B cell (primary cell): Measurements from ENCODE around the gene AOC1. TPM values are rescaled to one million over a fixed set of nuclear protein-coding genes. Genes with fewer than 3 reads are reported as not detected.

ENCODE experiments used
- ATAC-seq: fragments of 200-7000 bp; cut with Tn5 transposase; one replicate; pipeline ENCODE4 v1.10.0; 2021; ENCODE audit warnings: low read depth, mild to moderate bottlenecking, moderate number of reproducible peaks, moderate library complexity
- CTCF ChIA-PET: fragments of 350-600 bp; sonication (Branson Sonifier 250); formaldehyde crosslinking; loops from one replicate; lab custom pipeline; 2021; ENCODE audit warnings: antibody characterized with exemption, inconsistent platforms; lab: Charles Lee
- POLR2A ChIA-PET: fragments of 350-600 bp; sonication (Branson Sonifier 250); formaldehyde crosslinking; loops from one replicate; lab custom pipeline; 2021; ENCODE audit warnings: antibody characterized with exemption; lab: Charles Lee
- DNase-seq: peaks from one replicate; pipeline ENCODE4 v3.0.0; 2013
- H2AFZ ChIP-seq: 2 replicates; pipeline ENCODE4 v1.6.1; 2012; ENCODE audit warnings: mild to moderate bottlenecking, low read depth, low read length; ENCODE audit not compliant: insufficient read depth, poor library complexity, severe bottlenecking
- H3K27ac ChIP-seq, 2 donors: 1 replicate in 1 of 2; 2 replicates in 1 of 2; pipeline ENCODE4 v1.5.1; 2012 to 2013; ENCODE audit warnings: low read length in 2 of 2, mild to moderate bottlenecking in 2 of 2, moderate library complexity in 1 of 2
- H3K27me3 ChIP-seq, 4 experiments: fragments of 200-600 bp in 1 of 4; sonication (generic) in 1 of 4; replicated peaks in 1 of 4; 1 replicate in 2 of 4; 2 replicates in 2 of 4; pipeline versions ENCODE4 v1.6.1 to v1.7.0; 2013 to 2016; ENCODE audit warnings: low read length in 3 of 4, mild to moderate bottlenecking in 2 of 4, mixed read lengths in 1 of 4, moderate library complexity in 1 of 4; ENCODE audit not compliant: insufficient read depth in 4 of 4, control insufficient read depth in 3 of 4; ENCODE audit errors: control extremely low read depth in 1 of 4
- H3K36me3 ChIP-seq, 2 experiments: replicated peaks in 1 of 2; 1 replicate in 1 of 2; 2 replicates in 1 of 2; pipeline versions ENCODE4 v1.6.1 to v1.7.1; 2013; ENCODE audit warnings: low read length in 1 of 2; ENCODE audit not compliant: insufficient read depth in 2 of 2, control insufficient read depth in 1 of 2; ENCODE audit errors: control extremely low read depth in 1 of 2, extremely low read depth in 1 of 2
- H3K4me1 ChIP-seq, 2 donors: fragments of 200-600 bp in 1 of 2; sonication (generic) in 1 of 2; 1 replicate in 1 of 2; 2 replicates in 1 of 2; pipeline versions ENCODE4 v1.5.1 to v1.6.1; 2013 to 2017; ENCODE audit warnings: low read length in 2 of 2; ENCODE audit not compliant: control insufficient read depth in 2 of 2, insufficient read depth in 2 of 2
- H3K4me2 ChIP-seq: replicated peaks from 2 replicates; pipeline ENCODE3; 2012; ENCODE audit warnings: mild to moderate bottlenecking, low read depth, low read length; ENCODE audit not compliant: poor library complexity, severe bottlenecking
- H3K4me3 ChIP-seq, 5 experiments: fragments of 200-600 bp in 1 of 5; sonication (generic) in 1 of 5; 1 replicate in 3 of 5; 2 replicates in 2 of 5; pipeline versions ENCODE4 v1.5.1 to v1.7.0; 2011 to 2016; ENCODE audit warnings: low read length in 4 of 5, mild to moderate bottlenecking in 4 of 5, low read depth in 2 of 5, control low read depth in 1 of 5, moderate library complexity in 1 of 5; ENCODE audit not compliant: insufficient read depth in 1 of 5; ENCODE audit errors: control extremely low read depth in 1 of 5, extremely low read depth in 1 of 5
- H3K79me2 ChIP-seq: fragments of 200-600 bp; sonication (generic); one replicate; pipeline ENCODE4 v1.6.0; 2016; ENCODE audit warnings: low read length; ENCODE audit not compliant: control insufficient read depth, insufficient read depth
- H3K9ac ChIP-seq: fragments of 200-600 bp; sonication (generic); 2 replicates; pipeline ENCODE4 v1.6.1; 2017; ENCODE audit warnings: mild to moderate bottlenecking, low read length, moderate library complexity
- H3K9me3 ChIP-seq, 3 donors: one replicate each; pipeline versions ENCODE4 v1.6.1 to v1.7.1; 2013; ENCODE audit warnings: low read length in 2 of 3; ENCODE audit not compliant: control insufficient read depth in 2 of 3, insufficient read depth in 1 of 3; ENCODE audit errors: control extremely low read depth in 1 of 3
- H4K20me1 ChIP-seq: 2 replicates; pipeline ENCODE4 v1.6.0; 2012; ENCODE audit warnings: mild to moderate bottlenecking, low read length; ENCODE audit not compliant: insufficient read depth, control insufficient read depth, poor library complexity, severe bottlenecking
- H3K27ac Mint-ChIP-seq: one replicate; pipeline ENCODE4 v1.8.0; 2021; ENCODE audit warnings: mixed read lengths
- H3K27me3 Mint-ChIP-seq: one replicate; pipeline ENCODE4 v1.8.0; 2021; ENCODE audit warnings: mixed read lengths
- H3K4me1 Mint-ChIP-seq: one replicate; pipeline ENCODE4 v1.8.0; 2021; ENCODE audit warnings: mixed read lengths
- H3K4me3 Mint-ChIP-seq: one replicate; pipeline ENCODE4 v1.8.0; 2021; ENCODE audit warnings: mixed read lengths
- H3K9me3 Mint-ChIP-seq: one replicate; pipeline ENCODE4 v1.8.0; 2022; ENCODE audit warnings: mixed read lengths; ENCODE audit not compliant: insufficient read depth
- CTCF ChIP-seq: fragments of 200-600 bp; IDR thresholded peaks from one replicate; pipeline ENCODE4 v1.8.0; 2022; ENCODE audit warnings: antibody characterized with exemption, mild to moderate bottlenecking
- EZH2 ChIP-seq: IDR thresholded peaks from 2 replicates; pipeline ENCODE4 v1.6.1; 2012; ENCODE audit warnings: borderline replicate concordance, low read depth, mild to moderate bottlenecking, moderate library complexity, low read length; ENCODE audit not compliant: insufficient read depth, poor library complexity, severe bottlenecking
- WGBS: methylation state at CpG from one replicate; pipeline ENCODE4 v1.1.5; 2013; ENCODE audit warnings: missing lambda C conversion rate; ENCODE audit not compliant: insufficient coverage; 5-methylcytosine and 5-hydroxymethylcytosine counted together
- intact Hi-C: fragments of 100-400 bp; cut with micrococcal nuclease; formaldehyde crosslinking; loops from one replicate; pipeline ENCODE4 v1.10.0; 2022
- polyA plus RNA-seq: library from polyadenylated mRNA; depleted of rRNA; stranded (reverse); fragments of >200 nt; gene quantifications from 2 replicates; pipeline ENCODE4 v1.2.3, GENCODE V29; 2012
- total RNA-seq, 2 donors: library from RNA; stranded (reverse); fragments of 120-200 nt in 1 of 2; gene quantifications; 1 replicate in 1 of 2; 2 replicates in 1 of 2; pipeline versions ENCODE4 v1.2.3 to v1.2.4, GENCODE V29; 2013 to 2022

Gene AOC1
- total and polyA plus RNA-seq, 2 donors (not counting 1 experiment from before 2014, with no cell fraction given): 0.07 TPM; not detected in 1

DNA sequence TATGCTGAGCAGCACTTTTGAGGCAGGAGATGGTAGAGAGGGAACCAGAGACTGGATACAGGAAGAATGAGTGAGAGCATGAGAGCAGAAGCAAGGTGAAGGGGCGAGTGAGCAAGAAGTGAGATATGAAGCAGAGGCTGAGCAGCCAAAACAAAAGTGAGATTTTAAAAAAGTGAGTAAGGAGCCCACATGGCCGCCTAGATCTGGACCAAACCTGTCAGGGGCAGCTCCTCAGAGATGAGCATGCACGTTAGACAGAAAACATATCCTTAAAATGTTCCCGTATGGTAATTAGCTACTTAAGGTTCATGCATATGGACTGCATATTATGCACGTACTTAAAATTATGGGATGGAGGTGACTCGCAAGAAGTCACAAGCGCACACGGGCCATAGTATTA lies 29.3 kb upstream of the AOC1 start:
- TF ChIP-seq CTCF (no peak), EZH2 (no peak)
- H3K27me3 Mint-ChIP-seq: peaks cover 13% of the 10 kb centered on the region

DNA sequence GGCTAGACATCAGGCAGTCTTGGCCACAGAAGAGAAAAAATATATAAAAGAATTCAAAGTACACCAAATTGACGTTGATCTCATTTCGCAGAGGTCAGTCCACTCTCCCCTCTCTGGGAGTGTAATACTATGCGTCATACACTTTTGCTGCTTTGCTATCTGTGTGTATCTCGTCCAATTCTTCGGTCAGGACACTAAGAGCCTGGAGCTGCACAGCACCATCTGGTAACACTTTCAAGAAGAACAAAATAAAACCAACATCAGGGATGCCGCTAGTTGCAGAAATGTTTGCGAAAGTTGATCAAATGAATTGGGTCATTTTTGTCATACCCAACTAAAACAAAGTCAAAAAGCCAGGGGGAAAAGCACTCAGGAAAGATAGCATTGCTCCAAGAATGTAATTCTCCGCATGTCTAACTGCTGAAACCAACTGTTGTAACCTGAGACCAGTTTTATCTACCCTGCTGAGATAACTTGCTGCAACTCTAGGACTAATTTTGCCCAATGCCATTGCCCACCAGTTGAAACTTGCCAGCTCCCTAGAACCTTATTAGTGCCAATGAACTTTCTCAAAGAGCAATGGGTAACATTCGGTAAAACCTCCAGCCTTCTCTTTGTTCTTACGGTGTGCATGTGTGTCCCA lies 28.7 kb upstream of the AOC1 start:
- peaks cover 0 to 8% (median 0%) of the 10 kb centered on the region in 3 donors for H3K9me3 ChIP-seq
- 94% methylated on average over 8 of the region's 10 CpGs for WGBS
- H3K27ac Mint-ChIP-seq: no peak overlapping the region
- H3K4me3 ChIP-seq: no peak overlapping the region
- peaks cover 19% of the 10 kb centered on the region for H3K27me3 Mint-ChIP-seq
- H3K4me1 Mint-ChIP-seq: no peaks in the 10 kb centered on the region
- no peaks in the 10 kb centered on the region for H3K36me3 ChIP-seq
- H3K4me1 ChIP-seq: no peaks in the 10 kb centered on the region
- POLR2A ChIA-PET: no interaction called here
- H4K20me1 ChIP-seq: no peaks in the 10 kb centered on the region
- no peak overlapping the region for H3K4me2 ChIP-seq
- DNase-seq: no peak
- peaks cover 5% of the 10 kb centered on the region for H3K9me3 Mint-ChIP-seq
- no peak for ATAC-seq
- no peaks in the 10 kb centered on the region for H3K79me2 ChIP-seq
- TF ChIP-seq CTCF (no peak), EZH2 (no peak)
- CTCF ChIA-PET: no interaction called here
- H3K27ac ChIP-seq: no peak overlapping the region
- H3K9ac ChIP-seq: no peak overlapping the region
- H2AFZ ChIP-seq: no peak overlapping the region
- H3K4me3 Mint-ChIP-seq: no peak overlapping the region
- H3K27me3 ChIP-seq: peaks cover 0 to 3% (median 1%) of the 10 kb centered on the region in 4 experiments
- intact Hi-C loops: no loop called here

More for the DNA sequence above, 29.3 kb upstream of the AOC1 start:
- Histone ChIP-seq H3K9ac (no peak overlapping the region), H3K4me1 (no peaks in the 10 kb centered on the region), H3K4me2 (no peak overlapping the region), H3K9me3 (peaks cover 0 to 8% (median 0%) of the 10 kb centered on the region in 3 donors), H4K20me1 (no peaks in the 10 kb centered on the region), H3K79me2 (no peaks in the 10 kb centered on the region), H3K4me3 (no peak overlapping the region), H3K27me3 (peaks cover 0 to 3% (median 1%) of the 10 kb centered on the region in 4 experiments), H3K27ac (no peak overlapping the region), H3K36me3 (no peaks in the 10 kb centered on the region), H2AFZ (no peak overlapping the region)
- 93% methylated on average over 7 of the region's 8 CpGs for WGBS
- H3K27ac Mint-ChIP-seq: no peak overlapping the region
- H3K9me3 Mint-ChIP-seq: peaks cover 5% of the 10 kb centered on the region
- ChIA-PET POLR2A (no interaction called here), CTCF (no interaction called here)
- H3K4me1 Mint-ChIP-seq: no peaks in the 10 kb centered on the region
- intact Hi-C loops: no loop called here
- no peak overlapping the region for H3K4me3 Mint-ChIP-seq
- DNase-seq (no peak), ATAC-seq (no peak)
